ENCODE data around the gene DMD.

DMD gene

DNA sequence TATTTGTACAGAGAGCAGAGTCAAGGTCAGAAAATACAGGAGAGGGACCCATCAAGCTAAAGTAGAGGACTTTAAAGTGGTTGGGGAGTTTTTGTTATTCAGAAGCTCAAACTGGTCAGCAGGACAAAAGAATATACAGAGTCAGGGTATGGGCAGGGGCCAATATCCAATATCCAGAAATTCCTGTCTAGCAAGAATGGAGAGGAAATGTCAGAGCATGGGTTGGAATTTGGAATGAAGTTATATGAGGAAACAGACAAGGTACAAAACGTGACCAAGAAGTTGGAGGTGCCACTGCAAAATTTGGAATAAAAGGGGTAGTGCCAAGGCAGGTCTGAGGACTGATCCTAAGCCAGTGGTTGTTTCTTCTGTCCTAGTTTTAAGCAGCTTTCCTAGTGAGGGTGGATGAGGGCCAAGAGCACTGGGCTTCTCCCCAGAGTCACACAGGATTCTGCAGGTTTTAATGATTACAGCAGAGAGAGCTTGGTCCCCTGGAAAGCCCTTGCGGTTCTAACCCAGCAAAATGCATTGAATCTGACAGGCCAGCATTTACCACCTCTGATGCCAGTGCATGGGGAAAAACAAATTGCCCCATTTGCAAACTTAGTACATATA lies 1834.8 kb downstream of the DMD start:
- DNase-seq (ENCODE audit: low read depth in 1 of 2, low spot score in 1 of 2), result no peak

GRCh38 chrX:31374786-31375185 lies 1836.6 kb downstream of the DMD start:
- no peak for DNase-seq (ENCODE audit: low read depth in 1 of 2, low spot score in 1 of 2)

- DNase-seq (ENCODE audit: low read depth in 1 of 2, low spot score in 1 of 2), result no peak
Measured at GRCh38 chrX:31371956-31372355, 1839.4 kb downstream of the DMD start.

DNA sequence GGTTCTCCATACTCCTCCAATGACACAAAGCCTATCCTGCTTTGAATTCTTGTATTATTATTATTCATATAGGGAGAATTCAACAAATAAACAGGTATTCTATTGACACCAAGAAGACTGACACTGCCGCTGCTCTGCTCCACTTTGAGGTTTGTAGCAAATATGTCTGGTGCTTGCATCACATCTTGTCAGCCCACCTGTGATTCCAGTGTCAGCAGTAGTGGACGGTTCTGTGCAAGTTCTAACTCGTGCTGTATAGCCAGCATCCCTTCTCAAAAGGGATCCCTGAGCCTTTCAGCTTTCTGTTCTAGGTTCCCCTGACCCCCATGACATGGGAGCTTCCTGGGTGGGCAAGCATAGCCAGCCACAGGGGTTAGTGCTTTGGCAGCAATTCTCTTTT lies 1843.5 kb downstream of the DMD start:
- no peak for DNase-seq (ENCODE audit: low read depth in 1 of 2, low spot score in 1 of 2)

GRCh38 chrX:31366041-31366440 lies 1845.3 kb downstream of the DMD start:
- DNase-seq (ENCODE audit: low read depth in 1 of 2, low spot score in 1 of 2), result no peak

- DNase-seq (ENCODE audit: low read depth in 1 of 2, low spot score in 1 of 2), result no peak
Measured at GRCh38 chrX:31356275-31357212, 1854.8 kb downstream of the DMD start.

DNA sequence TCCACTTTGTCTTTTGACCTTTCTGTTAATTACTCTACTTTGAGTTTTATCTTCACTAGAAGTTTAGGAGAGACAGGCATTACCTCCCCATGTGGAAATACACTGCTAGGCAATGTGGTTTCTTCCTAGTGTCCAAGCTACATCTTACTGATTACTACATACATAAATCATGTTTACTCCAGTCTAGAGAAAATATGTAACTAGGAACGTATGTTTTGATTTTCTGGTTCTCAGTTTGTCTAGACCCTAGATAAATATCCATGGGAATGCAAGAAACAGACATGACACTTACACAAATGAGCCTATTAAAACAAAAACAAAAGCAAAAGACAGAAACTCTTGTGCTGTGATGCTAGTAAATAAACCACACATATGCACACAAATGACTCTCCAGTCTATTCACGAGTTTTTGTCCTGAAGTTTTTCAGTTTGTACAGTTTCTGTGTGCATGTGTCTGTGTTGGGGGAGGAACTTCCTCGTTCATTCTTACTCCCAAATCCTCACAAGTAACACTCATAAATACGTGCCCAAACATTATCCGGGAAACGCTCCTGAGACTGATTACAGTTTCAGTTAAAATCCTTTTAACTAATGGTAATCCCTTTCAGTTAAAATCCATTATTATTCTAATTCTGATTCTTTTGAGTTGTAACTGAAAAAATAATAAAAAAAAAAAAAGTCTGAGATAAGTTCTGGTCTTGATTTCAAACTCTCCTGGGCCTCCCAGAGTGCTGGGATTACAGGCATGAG lies 1856.0 kb downstream of the DMD start:
- DNase-seq (ENCODE audit: low read depth in 1 of 2, low spot score in 1 of 2), result no peak

GRCh38 chrX:31353095-31353494 lies 1858.3 kb downstream of the DMD start:
- DNase-seq (ENCODE audit: low read depth in 1 of 2, low spot score in 1 of 2), result no peak

GRCh38 chrX:31350808-31351074 lies 1860.6 kb downstream of the DMD start:
- DNase-seq (ENCODE audit: low read depth in 1 of 2, low spot score in 1 of 2), result no peak

GRCh38 chrX:31349515-31349914 lies 1861.8 kb downstream of the DMD start:
- DNase-seq (ENCODE audit: low read depth in 1 of 2, low spot score in 1 of 2), result no peak

DNA sequence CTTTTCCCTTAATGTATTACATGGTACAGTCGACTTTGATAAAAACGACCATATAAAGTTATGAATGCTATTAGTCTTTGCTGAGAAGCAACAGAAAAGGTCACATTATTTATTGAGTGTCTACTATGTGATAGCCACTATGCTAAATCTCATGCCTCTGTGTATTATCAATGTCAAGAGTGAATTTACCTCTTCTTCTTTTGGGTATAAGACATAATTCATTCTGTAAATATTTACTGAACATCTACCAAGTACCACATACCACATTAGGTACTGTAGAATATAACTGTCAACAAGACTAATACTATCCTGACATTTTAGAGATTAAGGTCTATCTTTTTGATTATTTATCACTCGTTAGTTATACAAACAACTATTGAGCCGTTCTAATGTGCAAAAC lies 1870.8 kb downstream of the DMD start:
- DNase-seq (ENCODE audit: low read depth in 1 of 2, low spot score in 1 of 2), result no peak

DNA sequence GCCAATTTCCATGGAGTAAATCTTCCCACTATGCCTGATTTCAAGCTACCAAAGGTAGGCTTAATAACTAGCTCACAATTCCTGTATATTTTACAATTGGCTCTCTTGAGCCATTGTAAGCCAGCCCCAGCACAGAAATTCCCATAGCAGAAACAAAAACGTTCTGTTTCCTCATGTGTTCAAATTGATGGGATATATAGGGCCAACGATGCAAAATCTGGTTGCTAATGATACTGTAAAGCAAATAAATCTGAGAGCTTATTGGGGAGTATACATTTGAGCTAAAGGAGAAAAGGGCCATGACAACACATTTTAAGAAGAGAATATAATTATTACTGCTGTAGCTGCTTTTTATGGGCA lies 1872.4 kb downstream of the DMD start:
- no peak for DNase-seq (ENCODE audit: low read depth in 1 of 2, low spot score in 1 of 2)

- no peak for DNase-seq (ENCODE audit: low read depth in 1 of 2, low spot score in 1 of 2)
Measured at GRCh38 chrX:31337332-31337731, 1874.0 kb downstream of the DMD start.

DNA sequence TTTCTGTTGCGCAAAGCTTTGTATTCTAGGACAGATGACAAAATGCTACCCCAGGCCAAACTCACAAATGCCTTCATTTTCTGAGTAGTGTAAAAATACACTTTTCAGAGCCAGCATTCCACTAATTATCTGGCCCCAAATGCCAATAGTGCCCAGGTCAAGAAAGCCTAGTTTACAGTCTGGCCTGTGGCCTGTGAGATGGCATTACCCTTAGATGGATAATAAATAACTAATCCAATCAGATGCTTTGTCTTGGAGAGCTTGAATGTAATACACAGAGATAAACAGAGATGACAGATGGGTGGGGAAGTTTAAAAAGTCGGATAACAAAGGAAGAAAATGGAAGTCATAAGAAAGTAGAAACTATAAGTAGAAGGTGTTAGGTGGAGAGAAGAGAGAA lies 1874.9 kb downstream of the DMD start:
- DNase-seq (ENCODE audit: low read depth in 1 of 2, low spot score in 1 of 2), result no peak

DNA sequence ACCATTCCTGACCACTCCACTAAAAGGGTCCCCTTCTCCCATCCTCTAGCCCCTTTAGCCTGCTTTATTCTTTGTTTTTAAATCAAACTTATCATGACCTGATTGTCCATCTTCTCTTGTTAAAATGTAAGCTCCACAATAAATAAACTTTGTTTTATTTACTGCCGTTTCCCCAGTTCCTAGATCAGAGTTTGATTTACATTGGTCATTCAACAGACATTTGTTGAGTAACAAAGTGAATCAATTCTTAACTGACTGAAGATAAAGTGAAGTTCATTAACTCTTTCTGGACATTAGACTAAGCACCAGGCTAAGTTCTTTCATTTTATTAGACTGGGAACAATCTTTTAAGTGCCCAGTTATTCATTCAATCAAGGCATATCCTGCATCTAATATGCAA lies 1876.4 kb downstream of the DMD start:
- DNase-seq (ENCODE audit: low read depth in 1 of 2, low spot score in 1 of 2), result no peak

DNA sequence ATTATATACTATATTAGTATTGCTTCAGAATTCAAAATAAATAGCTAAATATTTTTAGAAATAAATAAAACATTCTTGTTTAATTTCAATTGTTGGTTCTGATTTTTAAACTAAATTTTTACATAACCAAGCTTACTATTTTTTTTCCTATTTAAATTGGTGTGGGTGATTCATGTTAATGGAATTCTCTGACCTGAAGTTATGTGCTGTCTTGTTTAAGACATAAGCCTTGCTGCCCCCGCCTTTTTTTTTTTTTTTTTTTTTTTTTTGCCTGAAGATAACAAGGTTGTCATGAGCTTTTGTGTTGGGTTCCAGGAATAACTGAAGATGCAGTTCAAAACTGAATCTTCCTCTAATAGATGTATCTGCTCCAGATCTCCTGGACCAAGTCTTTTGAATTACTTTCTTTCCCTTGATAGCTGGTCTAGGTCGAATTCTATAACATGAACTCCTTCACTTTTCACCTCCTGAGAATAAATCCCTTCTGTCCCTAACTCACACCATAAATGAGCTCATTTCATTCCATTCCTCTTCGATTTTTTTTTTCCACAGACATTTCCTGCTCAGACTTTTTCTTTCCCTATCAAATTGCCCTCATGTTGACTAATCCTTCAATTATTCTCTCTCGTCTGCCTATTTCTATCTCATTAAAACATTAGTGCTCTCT lies 1878.1 kb downstream of the DMD start:
- DNase-seq (ENCODE audit: low read depth in 1 of 2, low spot score in 1 of 2), result no peak

- no peak for DNase-seq (ENCODE audit: low read depth in 1 of 2, low spot score in 1 of 2)
Measured at GRCh38 chrX:31331928-31332327, 1879.4 kb downstream of the DMD start.

- DNase-seq (ENCODE audit: low read depth in 1 of 2, low spot score in 1 of 2), result no peak
Measured at GRCh38 chrX:31331015-31331414, 1880.3 kb downstream of the DMD start.

- DNase-seq (ENCODE audit: low read depth in 1 of 2, low spot score in 1 of 2), result no peak
Measured at GRCh38 chrX:31329298-31329697, 1882.1 kb downstream of the DMD start.

- no peak for DNase-seq (ENCODE audit: low read depth in 1 of 2, low spot score in 1 of 2)
Measured at GRCh38 chrX:31323658-31324057, 1887.7 kb downstream of the DMD start.

- DNase-seq (ENCODE audit: low read depth in 1 of 2, low spot score in 1 of 2), result no peak
Measured at GRCh38 chrX:31320740-31321139, 1890.6 kb downstream of the DMD start.

DNA sequence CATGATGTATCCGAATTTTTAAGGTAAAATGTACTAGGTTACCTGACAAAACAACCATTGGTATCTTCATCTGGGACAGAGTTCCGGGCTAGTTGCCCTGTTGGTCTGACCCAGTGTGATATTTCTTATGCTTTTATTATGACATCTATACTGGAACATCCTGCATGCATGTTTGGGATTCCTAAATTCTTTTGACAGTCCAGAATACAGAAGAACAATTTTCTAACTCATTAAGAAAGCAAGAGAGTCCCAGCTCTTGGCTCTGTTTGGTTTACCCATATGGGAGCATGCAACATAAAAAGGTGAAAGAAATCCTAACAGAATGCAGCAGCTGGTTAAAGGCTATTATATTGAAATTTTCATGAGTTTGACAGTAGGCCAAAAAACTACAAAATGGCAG lies 1891.8 kb downstream of the DMD start:
- no peak for DNase-seq (ENCODE audit: low read depth in 1 of 2, low spot score in 1 of 2)

All from stimulated activated CD4-positive, alpha-beta T cell treated with anti-CD3 and anti-CD28 coated beads, Interleukin-15, amount 100 ng/mL, for 1 hour (primary cell).